Left lobe of liver (tissue), 2 donors: ENCODE results near the gene SCAF1. TPM values are rescaled to one million over a fixed set of nuclear protein-coding genes. Genes with fewer than 3 reads are reported as not detected.

Experiments used
- ATAC-seq: fragments of 200-7000 bp; cut with Tn5 transposase; one replicate; pipeline ENCODE4 v1.9.1; 2020; ENCODE audit warnings: mild to moderate bottlenecking, moderate library complexity
- DNase-seq: peaks from one replicate; pipeline ENCODE4 v3.0.0-alpha.2; 2020; ENCODE audit warnings: low spot score
- total RNA-seq: library from RNA; stranded (reverse); gene quantifications from one replicate; pipeline ENCODE4 v1.2.1, GENCODE V29; 2021
- donor health status: DM: no; HTN: no; CAD: no; lungs with moderate emphysema.
- donor health status: DM: no; HTN: yes; CAD: no.

Gene SCAF1
- total RNA-seq, 1 donor from 2014 or later, result 35.5 TPM

DNA sequence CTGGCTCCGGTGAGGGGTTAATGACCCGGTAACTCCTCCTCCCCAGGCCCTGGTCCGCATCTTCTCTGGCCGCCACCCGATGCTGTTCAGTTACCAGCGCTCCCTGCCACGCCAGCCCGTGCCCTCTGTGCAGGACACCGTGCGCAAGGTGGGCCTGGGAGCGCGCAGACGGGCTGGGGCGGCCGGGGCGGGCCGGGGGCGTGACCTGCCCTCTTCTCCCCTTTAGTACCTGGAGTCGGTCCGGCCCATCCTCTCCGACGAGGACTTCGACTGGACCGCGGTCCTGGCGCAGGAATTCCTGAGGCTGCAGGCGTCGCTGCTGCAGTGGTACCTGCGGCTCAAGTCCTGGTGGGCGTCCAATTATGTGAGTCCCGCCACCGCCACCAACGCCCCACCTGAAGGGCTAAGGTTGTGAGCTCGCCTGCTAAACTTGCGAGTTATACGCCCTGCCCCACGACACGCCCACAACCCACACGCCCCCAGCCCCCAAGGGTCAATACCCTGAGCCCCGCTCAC lies 59.3 kb downstream of the SCAF1 start:
- ATAC-seq (peak; percentile 39), DNase-seq (no peak)

DNA sequence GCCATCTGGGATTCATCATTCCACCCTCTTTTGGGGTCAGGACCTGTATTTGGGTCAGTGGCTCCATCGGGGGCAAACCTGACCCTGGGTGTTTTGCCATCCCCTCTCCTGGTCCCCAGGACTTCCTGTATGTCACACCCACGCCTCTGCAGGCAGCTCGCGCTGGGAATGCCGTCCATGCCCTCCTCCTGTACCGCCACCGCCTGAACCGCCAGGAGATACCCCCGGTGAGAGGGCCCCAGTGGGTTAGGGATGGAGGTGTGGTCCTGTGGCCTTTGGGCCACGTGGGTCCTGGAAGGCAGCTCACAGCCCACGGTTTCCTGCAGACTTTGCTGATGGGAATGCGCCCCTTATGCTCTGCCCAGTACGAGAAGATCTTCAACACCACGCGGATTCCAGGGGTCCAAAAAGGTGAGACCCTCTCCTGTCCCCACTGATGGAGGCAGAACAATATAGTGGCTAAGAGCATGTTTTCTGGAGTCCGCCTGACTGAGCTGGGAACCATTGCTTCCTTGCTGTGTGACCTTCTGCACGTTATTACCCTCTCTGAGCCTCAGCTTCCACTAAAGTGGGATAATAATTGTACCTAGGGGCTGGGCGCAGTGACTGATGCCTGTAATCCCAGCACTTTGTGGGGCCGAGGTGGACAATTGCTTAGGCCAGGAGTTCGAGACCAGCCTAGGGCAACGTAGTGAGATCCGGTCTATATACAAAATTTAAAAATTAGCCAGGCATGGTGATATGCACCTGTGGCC lies 63.1 kb downstream of the SCAF1 start:
- no peak for DNase-seq
- no peak for ATAC-seq

GRCh38 chr19:49705919-49706318 lies 63.9 kb downstream of the SCAF1 start:
- DNase-seq, result no peak
- no peak for ATAC-seq

Other genes starting within 250 kb of the SCAF1 start
- not detected for gene PTH2, start 218.8 kb upstream of the SCAF1 start, total RNA-seq
- gene GFY, start 216.8 kb upstream of the SCAF1 start, total RNA-seq, result not detected
- gene SLC17A7, start 200.7 kb upstream of the SCAF1 start, total RNA-seq, result 0.15 TPM
- gene PIH1D1, start 190.4 kb upstream of the SCAF1 start, total RNA-seq, result 48.8 TPM
- gene ALDH16A1, start 189.0 kb upstream of the SCAF1 start, total RNA-seq, result 29.7 TPM
- 2.1 TPM for gene FLT3LG, start 168.0 kb upstream of the SCAF1 start, total RNA-seq
- 972 TPM for gene RPL13A, start 154.6 kb upstream of the SCAF1 start, total RNA-seq
- gene RPS11, start 145.8 kb upstream of the SCAF1 start, total RNA-seq, result 507 TPM
- 262 TPM for gene FCGRT, start 129.5 kb upstream of the SCAF1 start, total RNA-seq
- 22.8 TPM for gene RCN3, start 114.2 kb upstream of the SCAF1 start, total RNA-seq
- 29.1 TPM for gene NOSIP, start 61.7 kb upstream of the SCAF1 start, total RNA-seq
- 8.5 TPM for gene PRRG2, start 60.9 kb upstream of the SCAF1 start, total RNA-seq
- 10.5 TPM for gene PRR12, start 51.0 kb upstream of the SCAF1 start, total RNA-seq
- gene RRAS, start 2.1 kb upstream of the SCAF1 start, total RNA-seq, result 8.9 TPM
- gene IRF3, start 23.6 kb downstream of the SCAF1 start, total RNA-seq, result 50.1 TPM
- gene BCL2L12, start 23.7 kb downstream of the SCAF1 start, total RNA-seq, result 13.7 TPM
- gene PRMT1, start 35.1 kb downstream of the SCAF1 start, total RNA-seq, result 28.7 TPM
- 0.86 TPM for gene ADM5, start 47.4 kb downstream of the SCAF1 start, total RNA-seq
- 0.91 TPM for gene CPT1C, start 48.9 kb downstream of the SCAF1 start, total RNA-seq
- 0.30 TPM for gene TSKS, start 121.1 kb downstream of the SCAF1 start, total RNA-seq
- gene AP2A1, start 124.8 kb downstream of the SCAF1 start, total RNA-seq, result 52.9 TPM
- 9.3 TPM for gene FUZ, start 171.1 kb downstream of the SCAF1 start, total RNA-seq
- 16.5 TPM for gene MED25, start 176.1 kb downstream of the SCAF1 start, total RNA-seq
- gene PTOV1, start 208.9 kb downstream of the SCAF1 start, total RNA-seq, result 86.0 TPM
- gene PNKP, start 225.4 kb downstream of the SCAF1 start, total RNA-seq, result 33.7 TPM
- gene AKT1S1, start 235.1 kb downstream of the SCAF1 start, total RNA-seq, result 27.6 TPM
- 31.7 TPM for gene TBC1D17, start 235.5 kb downstream of the SCAF1 start, total RNA-seq